MM.1S (cell line): ENCODE data around the gene CENPS.

Source experiments
- EZH2 ChIP-seq: fragments of 300-600 bp; sonication (generic); optimal IDR thresholded peaks from 2 replicates; pipeline ENCODE3; 2017; ENCODE audit warnings: low read depth, mild to moderate bottlenecking, antibody characterized with exemption, low read length, mixed read lengths
- TF ChIP-seq, protein P1 (sequence below): fragments of 300-600 bp; sonication (generic); IDR thresholded peaks from 2 replicates; pipeline ENCODE4 v1.5.1; 2016; ENCODE audit warnings: antibody characterized with exemption, low read length, mixed read lengths

DNA sequence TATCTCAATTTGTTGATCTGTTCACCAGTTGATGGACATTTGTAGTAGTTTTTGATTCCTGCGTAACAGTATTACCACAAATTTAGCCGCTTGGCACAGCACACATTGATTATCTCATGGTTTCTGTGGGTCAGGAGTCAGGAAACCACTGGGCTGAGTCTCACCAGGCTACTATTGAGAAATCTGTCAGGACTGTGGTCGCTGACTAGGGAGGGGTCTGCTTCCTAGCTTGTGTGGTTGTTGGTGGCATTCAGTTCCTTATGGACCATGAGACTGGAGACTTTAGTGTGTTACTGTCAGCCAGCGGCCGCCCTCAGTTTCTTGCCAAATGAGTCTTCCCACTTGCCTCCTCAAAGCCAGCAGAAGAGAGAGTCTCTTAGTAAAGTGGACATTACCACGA lies 54.3 kb downstream of the CENPS start:
- TF ChIP-seq, protein P1, sequence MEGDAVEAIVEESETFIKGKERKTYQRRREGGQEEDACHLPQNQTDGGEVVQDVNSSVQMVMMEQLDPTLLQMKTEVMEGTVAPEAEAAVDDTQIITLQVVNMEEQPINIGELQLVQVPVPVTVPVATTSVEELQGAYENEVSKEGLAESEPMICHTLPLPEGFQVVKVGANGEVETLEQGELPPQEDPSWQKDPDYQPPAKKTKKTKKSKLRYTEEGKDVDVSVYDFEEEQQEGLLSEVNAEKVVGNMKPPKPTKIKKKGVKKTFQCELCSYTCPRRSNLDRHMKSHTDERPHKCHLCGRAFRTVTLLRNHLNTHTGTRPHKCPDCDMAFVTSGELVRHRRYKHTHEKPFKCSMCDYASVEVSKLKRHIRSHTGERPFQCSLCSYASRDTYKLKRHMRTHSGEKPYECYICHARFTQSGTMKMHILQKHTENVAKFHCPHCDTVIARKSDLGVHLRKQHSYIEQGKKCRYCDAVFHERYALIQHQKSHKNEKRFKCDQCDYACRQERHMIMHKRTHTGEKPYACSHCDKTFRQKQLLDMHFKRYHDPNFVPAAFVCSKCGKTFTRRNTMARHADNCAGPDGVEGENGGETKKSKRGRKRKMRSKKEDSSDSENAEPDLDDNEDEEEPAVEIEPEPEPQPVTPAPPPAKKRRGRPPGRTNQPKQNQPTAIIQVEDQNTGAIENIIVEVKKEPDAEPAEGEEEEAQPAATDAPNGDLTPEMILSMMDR, result no peak
- no peak for TF ChIP-seq EZH2
